Epithelial cell of proximal tubule (primary cell): Measurements from ENCODE around the gene SOCS3. TPM values are rescaled to one million over a fixed set of nuclear protein-coding genes. Genes with fewer than 3 reads are reported as not detected.

Experiments
- DNase-seq: peaks from one replicate; pipeline ENCODE4 v3.0.0-alpha.2; 2011; ENCODE audit warnings: low read depth
- H3K4me3 ChIP-seq: 2 replicates; pipeline ENCODE4 v1.5.1; 2011; ENCODE audit warnings: low read depth, mild to moderate bottlenecking, low read length
- CTCF ChIP-seq: conservative IDR thresholded peaks from 2 replicates; pipeline ENCODE4 v1.5.1; 2012; ENCODE audit warnings: low read depth, mild to moderate bottlenecking, low read length
- total RNA-seq: library from RNA; depleted of rRNA; stranded (reverse); fragments of >200 nt; gene quantifications from 2 replicates; pipeline ENCODE4 v1.2.3, GENCODE V29; 2015

Gene SOCS3
- total RNA-seq, 1 donor from 2014 or later: 42.8 TPM

GRCh38 chr17:78306913-78307312 is 53.0 kb downstream of the SOCS3 start:
- no peak for TF ChIP-seq CTCF
- H3K4me3 ChIP-seq: no peak overlapping the region
- DNase-seq: no peak

Other genes starting within 250 kb of the SOCS3 start
- gene TMC6, start 231.3 kb downstream of the SOCS3 start, total RNA-seq: 38.4 and 52.1 TPM in 2 replicates
- 1.2 TPM in 2 replicates for gene TMC8, start 229.3 kb downstream of the SOCS3 start, total RNA-seq
- gene C17orf99, start 213.7 kb downstream of the SOCS3 start, total RNA-seq: not detected in 2 replicates
- 66.7 and 137 TPM in 2 replicates for gene SYNGR2, start 191.5 kb downstream of the SOCS3 start, total RNA-seq
- gene TK1, start 173.0 kb downstream of the SOCS3 start, total RNA-seq: 245 and 276 TPM in 2 replicates
- gene AFMID, start 172.7 kb downstream of the SOCS3 start, total RNA-seq: 29.5 and 47.2 TPM in 2 replicates
- 68.0 and 129 TPM in 2 replicates for gene BIRC5, start 145.8 kb downstream of the SOCS3 start, total RNA-seq
- gene TMEM235, start 128.4 kb downstream of the SOCS3 start, total RNA-seq: not detected in 2 replicates
- gene PGS1, start 18.6 kb upstream of the SOCS3 start, total RNA-seq: 28.7 and 40.6 TPM in 2 replicates
- 0.72 TPM in 1 of 2 replicates, not detected in the other for gene DNAH17, start 217.3 kb upstream of the SOCS3 start, total RNA-seq